Keratinocyte (primary cell): ENCODE measurements around the gene VAT1L. TPM values are rescaled to one million over a fixed set of nuclear protein-coding genes. Genes with fewer than 3 reads are reported as not detected.

ENCODE experiments used
- DNase-seq: peaks from one replicate; pipeline ENCODE4 v3.0.0-alpha.2; 2011; ENCODE audit warnings: low read depth, missing footprints, low spot score
- FAIRE-seq: peaks from 2 replicates; lab custom pipeline; 2011; peaks lifted over from hg19 to GRCh38; lab: Jason Lieb, UNC
- H2AFZ ChIP-seq: 2 replicates; pipeline ENCODE4 v1.6.0; 2012; ENCODE audit warnings: low read length, control low read depth, inconsistent platforms; ENCODE audit not compliant: control insufficient read depth
- H3K27ac ChIP-seq: 2 replicates; pipeline ENCODE4 v1.5.1; 2011; ENCODE audit warnings: low read length; ENCODE audit not compliant: control insufficient read depth, insufficient read depth
- H3K27me3 ChIP-seq: 3 replicates; pipeline ENCODE4 v1.6.0; 2011; ENCODE audit warnings: low read length; ENCODE audit not compliant: control insufficient read depth, insufficient read depth; ENCODE audit errors: extremely low read depth
- H3K36me3 ChIP-seq, 2 experiments: 2 replicates in 1 of 2; 3 replicates in 1 of 2; pipeline ENCODE4 v1.5.1; 2011; ENCODE audit warnings: low read length in 2 of 2, mild to moderate bottlenecking in 1 of 2; ENCODE audit not compliant: control insufficient read depth in 2 of 2, insufficient read depth in 2 of 2; ENCODE audit errors: extremely low read depth in 1 of 2
- H3K4me1 ChIP-seq: 3 replicates; pipeline ENCODE4 v1.5.1; 2011; ENCODE audit warnings: low read length; ENCODE audit not compliant: control insufficient read depth, insufficient read depth; ENCODE audit errors: extremely low read depth
- H3K4me2 ChIP-seq: 3 replicates; pipeline ENCODE4 v1.6.0; 2011; ENCODE audit warnings: low read depth, low read length; ENCODE audit not compliant: control insufficient read depth, insufficient read depth; ENCODE audit errors: extremely low read depth
- H3K4me3 ChIP-seq, 3 experiments: fragments of 200-600 bp in 1 of 3; sonication (generic) in 1 of 3; 2 replicates in 2 of 3; 3 replicates in 1 of 3; pipeline ENCODE4 v1.5.1; 2011 to 2016; ENCODE audit warnings: low read length in 3 of 3, mild to moderate bottlenecking in 3 of 3, control low read depth in 2 of 3, inconsistent platforms in 1 of 3, low read depth in 1 of 3, mixed read lengths in 1 of 3, mixed run types in 1 of 3, moderate library complexity in 1 of 3; ENCODE audit not compliant: control insufficient read depth in 2 of 3, insufficient read depth in 2 of 3; ENCODE audit errors: extremely low read depth in 1 of 3
- H3K79me2 ChIP-seq: 2 replicates; pipeline ENCODE4 v1.6.0; 2012; ENCODE audit warnings: low read length; ENCODE audit not compliant: control insufficient read depth, insufficient read depth
- H3K9ac ChIP-seq: 3 replicates; pipeline ENCODE4 v1.6.0; 2011; ENCODE audit warnings: low read length; ENCODE audit not compliant: control insufficient read depth, insufficient read depth; ENCODE audit errors: extremely low read depth
- H3K9me1 ChIP-seq: 3 replicates; pipeline ENCODE4 v1.6.0; 2011; ENCODE audit warnings: low read length; ENCODE audit not compliant: control insufficient read depth, insufficient read depth; ENCODE audit errors: extremely low read depth
- H3K9me3 ChIP-seq: 2 replicates; pipeline ENCODE4 v1.5.1; 2012; ENCODE audit warnings: low read depth, low read length; ENCODE audit not compliant: control insufficient read depth
- H4K20me1 ChIP-seq: 3 replicates; pipeline ENCODE4 v1.6.0; 2011; ENCODE audit warnings: low read length; ENCODE audit not compliant: control insufficient read depth, insufficient read depth; ENCODE audit errors: extremely low read depth
- EZH2 ChIP-seq: IDR thresholded peaks from one replicate; pipeline ENCODE4 v1.6.1; 2012; ENCODE audit warnings: inconsistent platforms, mild to moderate bottlenecking, low read length, moderate library complexity
- dilution Hi-C: fragments of 300-500 bp; cut with MboI; formaldehyde crosslinking; loops from one replicate; pipeline ENCODE4 v1.7.0; 2020; ENCODE audit warnings: low sequenced_read_pairs; ENCODE audit not compliant: extremely low pct_ligation_motif_present
- polyA plus RNA-seq, 5 experiments: library from polyadenylated mRNA; depleted of rRNA in 3 of 5; stranded (reverse) in 3 of 5; stranded (forward) in 1 of 5; unstranded in 1 of 5; fragments of >200 nt; gene quantifications; 1 replicate in 1 of 5; 2 replicates in 3 of 5; 3 replicates in 1 of 5; pipeline versions ENCODE4 v1.2.1 to v1.2.3, GENCODE V29; 2011 to 2012; ENCODE audit warnings: missing spikeins in 2 of 5, low read depth in 1 of 5, low replicate concordance in 1 of 5
- TF ChIP-seq, protein P1 (sequence below), 3 experiments: IDR thresholded peaks in 1 of 3; conservative IDR thresholded peaks in 1 of 3; optimal IDR thresholded peaks in 1 of 3; 2 replicates in 2 of 3; 3 replicates in 1 of 3; pipeline versions ENCODE3 to v1.5.1; 2011; ENCODE audit warnings: low read length in 3 of 3, mild to moderate bottlenecking in 3 of 3, moderate library complexity in 2 of 3, control low read depth in 1 of 3, inconsistent platforms in 1 of 3; ENCODE audit not compliant: insufficient read depth in 2 of 3; ENCODE audit errors: extremely low read depth in 1 of 3

The VAT1L gene
- polyA plus RNA-seq, 1 donor (not counting 4 experiments of a cell fraction or from before 2014, with no cell fraction given): not detected

DNA sequence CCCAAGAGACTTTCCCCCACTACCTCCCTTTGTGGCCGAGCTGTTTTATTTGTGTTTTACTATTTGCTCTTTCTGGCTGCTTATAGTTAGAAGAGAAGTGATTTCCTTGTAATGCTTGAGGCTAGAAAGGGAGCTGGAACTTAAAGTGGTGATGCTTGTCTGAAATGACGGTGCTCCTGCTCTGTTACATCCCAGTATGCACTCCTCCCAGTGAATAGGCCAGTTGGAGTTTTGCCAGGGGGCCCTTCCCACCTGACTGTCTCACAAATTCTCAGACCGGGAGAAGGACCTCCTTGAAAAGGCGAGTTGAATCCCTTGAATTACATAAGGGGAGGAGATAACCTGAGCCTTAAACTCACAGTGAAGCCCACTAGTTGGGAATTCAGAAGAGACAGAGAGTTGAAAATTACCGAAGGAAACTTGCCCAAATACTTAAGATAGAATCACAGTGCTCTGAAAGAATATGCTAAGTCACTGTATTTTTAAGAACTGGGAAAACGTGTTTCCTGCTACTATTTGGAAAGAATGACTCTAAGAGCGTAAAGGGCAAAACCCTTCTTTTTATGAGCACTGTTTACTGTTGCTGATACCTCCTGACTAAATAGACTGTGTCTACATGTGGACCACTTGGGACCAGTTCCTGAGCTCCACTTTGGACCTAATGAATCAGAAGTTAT is 149.2 kb downstream of the VAT1L start:
- TF ChIP-seq, protein P1, sequence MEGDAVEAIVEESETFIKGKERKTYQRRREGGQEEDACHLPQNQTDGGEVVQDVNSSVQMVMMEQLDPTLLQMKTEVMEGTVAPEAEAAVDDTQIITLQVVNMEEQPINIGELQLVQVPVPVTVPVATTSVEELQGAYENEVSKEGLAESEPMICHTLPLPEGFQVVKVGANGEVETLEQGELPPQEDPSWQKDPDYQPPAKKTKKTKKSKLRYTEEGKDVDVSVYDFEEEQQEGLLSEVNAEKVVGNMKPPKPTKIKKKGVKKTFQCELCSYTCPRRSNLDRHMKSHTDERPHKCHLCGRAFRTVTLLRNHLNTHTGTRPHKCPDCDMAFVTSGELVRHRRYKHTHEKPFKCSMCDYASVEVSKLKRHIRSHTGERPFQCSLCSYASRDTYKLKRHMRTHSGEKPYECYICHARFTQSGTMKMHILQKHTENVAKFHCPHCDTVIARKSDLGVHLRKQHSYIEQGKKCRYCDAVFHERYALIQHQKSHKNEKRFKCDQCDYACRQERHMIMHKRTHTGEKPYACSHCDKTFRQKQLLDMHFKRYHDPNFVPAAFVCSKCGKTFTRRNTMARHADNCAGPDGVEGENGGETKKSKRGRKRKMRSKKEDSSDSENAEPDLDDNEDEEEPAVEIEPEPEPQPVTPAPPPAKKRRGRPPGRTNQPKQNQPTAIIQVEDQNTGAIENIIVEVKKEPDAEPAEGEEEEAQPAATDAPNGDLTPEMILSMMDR (optimal IDR thresholded peaks at IDR 0.05 in 1 of 3, IDR thresholded peaks at IDR 0.05 in 1 of 3, conservative IDR thresholded peaks at IDR 0.05 in 1 of 3; ENCODE audit: extremely low read depth in 1 of 3, insufficient read depth in 2 of 3, low read length in 3 of 3): no peak
- TF ChIP-seq EZH2: no peak
- no peak overlapping the region for H3K27ac ChIP-seq
- H3K9me1 ChIP-seq: no peaks in the 10 kb centered on the region
- no peak overlapping the region for H3K9ac ChIP-seq
- H2AFZ ChIP-seq: no peak overlapping the region
- no peaks in the 10 kb centered on the region for H3K9me3 ChIP-seq
- H3K4me2 ChIP-seq: no peak overlapping the region
- H3K79me2 ChIP-seq: no peaks in the 10 kb centered on the region
- no peaks in the 10 kb centered on the region for H3K36me3 ChIP-seq
- no peaks in the 10 kb centered on the region for H3K4me1 ChIP-seq
- no peak for DNase-seq
- no peak overlapping the region for H3K4me3 ChIP-seq
- no peaks in the 10 kb centered on the region for H4K20me1 ChIP-seq
- no peaks in the 10 kb centered on the region for H3K27me3 ChIP-seq
- dilution Hi-C loops: no loop called here
- FAIRE-seq: no peak

DNA sequence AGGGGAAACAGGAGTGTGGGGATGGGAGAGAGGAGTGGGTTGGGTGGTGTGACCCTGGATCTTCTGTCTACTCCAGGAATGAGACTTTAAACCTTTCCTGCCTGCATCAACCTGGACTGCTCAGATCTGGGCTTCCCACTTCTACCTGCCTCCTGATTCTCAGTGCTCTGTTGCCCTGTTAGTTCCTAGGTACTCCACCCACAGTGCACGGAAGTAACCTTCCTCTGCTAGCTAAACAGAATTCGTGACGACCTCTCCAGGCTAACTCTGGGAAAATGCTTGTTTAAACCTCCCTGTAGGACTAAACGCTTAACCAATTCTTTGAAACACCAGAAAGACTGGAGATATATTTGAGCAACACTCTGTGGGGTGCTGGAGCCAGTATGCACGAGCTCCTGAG is 150.5 kb downstream of the VAT1L start:
- no peak overlapping the region for H3K27ac ChIP-seq
- no peak for TF ChIP-seq EZH2
- TF ChIP-seq, protein P1 (optimal IDR thresholded peaks at IDR 0.05 in 1 of 3, IDR thresholded peaks at IDR 0.05 in 1 of 3, conservative IDR thresholded peaks at IDR 0.05 in 1 of 3; ENCODE audit: extremely low read depth in 1 of 3, insufficient read depth in 2 of 3, low read length in 3 of 3): no peak
- H3K4me2 ChIP-seq: no peak overlapping the region
- no peaks in the 10 kb centered on the region for H3K36me3 ChIP-seq
- no peaks in the 10 kb centered on the region for H4K20me1 ChIP-seq
- H3K9me3 ChIP-seq: no peaks in the 10 kb centered on the region
- no peak overlapping the region for H3K4me3 ChIP-seq
- H2AFZ ChIP-seq: no peak overlapping the region
- H3K27me3 ChIP-seq: no peaks in the 10 kb centered on the region
- DNase-seq (no peak), FAIRE-seq (no peak)
- no peak overlapping the region for H3K9ac ChIP-seq
- no peaks in the 10 kb centered on the region for H3K9me1 ChIP-seq
- no peaks in the 10 kb centered on the region for H3K79me2 ChIP-seq
- dilution Hi-C loops: no loop called here
- H3K4me1 ChIP-seq: no peaks in the 10 kb centered on the region
